ENCODE measurements around the gene ATP10B. TPM values are rescaled to one million over a fixed set of nuclear protein-coding genes. Genes with fewer than 3 reads are reported as not detected.

The ATP10B gene
- total and polyA plus RNA-seq, 2 of the 13 experiments (the other 11 are each of a cell fraction or from before 2014, with no cell fraction given): not detected

DNA sequence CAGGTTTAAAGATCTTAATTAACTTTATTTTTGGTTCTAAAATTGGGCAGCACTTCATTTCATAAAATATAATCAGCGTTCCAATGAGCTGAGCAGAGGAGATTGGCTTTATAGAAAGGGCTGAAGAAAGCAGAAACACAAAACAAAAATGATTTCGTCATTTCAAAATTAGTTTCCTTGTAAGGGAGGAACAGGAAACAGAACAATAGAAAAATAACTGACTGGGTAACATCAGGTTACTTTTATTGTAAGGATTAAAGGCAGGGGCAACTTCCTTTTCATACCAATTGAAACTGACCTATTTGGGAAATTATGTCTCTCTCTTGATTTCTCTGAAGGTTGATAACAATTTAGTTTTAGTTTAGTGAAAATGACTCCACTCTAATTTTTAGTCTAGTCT lies 157.1 kb downstream of the ATP10B start (continued):
- TF ChIP-seq, protein P1, sequence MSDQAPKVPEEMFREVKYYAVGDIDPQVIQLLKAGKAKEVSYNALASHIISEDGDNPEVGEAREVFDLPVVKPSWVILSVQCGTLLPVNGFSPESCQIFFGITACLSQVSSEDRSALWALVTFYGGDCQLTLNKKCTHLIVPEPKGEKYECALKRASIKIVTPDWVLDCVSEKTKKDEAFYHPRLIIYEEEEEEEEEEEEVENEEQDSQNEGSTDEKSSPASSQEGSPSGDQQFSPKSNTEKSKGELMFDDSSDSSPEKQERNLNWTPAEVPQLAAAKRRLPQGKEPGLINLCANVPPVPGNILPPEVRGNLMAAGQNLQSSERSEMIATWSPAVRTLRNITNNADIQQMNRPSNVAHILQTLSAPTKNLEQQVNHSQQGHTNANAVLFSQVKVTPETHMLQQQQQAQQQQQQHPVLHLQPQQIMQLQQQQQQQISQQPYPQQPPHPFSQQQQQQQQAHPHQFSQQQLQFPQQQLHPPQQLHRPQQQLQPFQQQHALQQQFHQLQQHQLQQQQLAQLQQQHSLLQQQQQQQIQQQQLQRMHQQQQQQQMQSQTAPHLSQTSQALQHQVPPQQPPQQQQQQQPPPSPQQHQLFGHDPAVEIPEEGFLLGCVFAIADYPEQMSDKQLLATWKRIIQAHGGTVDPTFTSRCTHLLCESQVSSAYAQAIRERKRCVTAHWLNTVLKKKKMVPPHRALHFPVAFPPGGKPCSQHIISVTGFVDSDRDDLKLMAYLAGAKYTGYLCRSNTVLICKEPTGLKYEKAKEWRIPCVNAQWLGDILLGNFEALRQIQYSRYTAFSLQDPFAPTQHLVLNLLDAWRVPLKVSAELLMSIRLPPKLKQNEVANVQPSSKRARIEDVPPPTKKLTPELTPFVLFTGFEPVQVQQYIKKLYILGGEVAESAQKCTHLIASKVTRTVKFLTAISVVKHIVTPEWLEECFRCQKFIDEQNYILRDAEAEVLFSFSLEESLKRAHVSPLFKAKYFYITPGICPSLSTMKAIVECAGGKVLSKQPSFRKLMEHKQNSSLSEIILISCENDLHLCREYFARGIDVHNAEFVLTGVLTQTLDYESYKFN (CRISPR knock-in tag; conservative IDR thresholded peaks at IDR 0.05): no peak

DNA sequence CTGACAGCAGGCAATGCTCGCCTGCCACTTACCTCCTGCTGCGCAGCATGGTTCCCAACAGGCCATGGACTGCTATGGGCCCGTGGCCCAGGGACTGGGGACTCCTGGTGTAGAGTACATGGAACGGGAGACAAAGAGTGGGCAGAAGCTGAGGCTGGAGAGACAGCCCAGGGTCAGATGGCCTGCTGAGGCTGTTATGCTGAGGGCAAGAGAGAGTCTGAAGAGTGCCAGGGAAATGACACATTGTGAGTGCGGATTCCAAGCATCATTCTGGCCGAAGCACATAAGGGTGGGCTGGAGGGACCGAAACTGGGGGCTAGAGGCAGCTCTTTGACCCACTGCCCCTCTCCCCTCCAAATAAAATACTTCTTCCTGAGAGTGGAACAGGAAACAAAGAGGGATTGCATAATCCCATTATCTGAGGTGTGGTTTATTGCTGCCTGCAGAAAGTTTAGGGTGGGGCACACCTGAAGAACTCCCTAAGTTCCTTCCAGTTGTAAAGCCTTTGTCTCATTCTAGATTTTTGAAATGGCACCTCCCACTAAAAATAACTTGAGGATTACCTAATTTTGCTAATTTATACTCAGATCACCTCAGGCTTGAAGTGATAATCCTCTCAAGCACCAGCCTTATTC lies 158.1 kb downstream of the ATP10B start:
- intact Hi-C loops (cut with micrococcal nuclease; ENCODE audit: unreplicated experiment): no loop called here
- H3K79me2 ChIP-seq (ENCODE audit: insufficient read depth, low read length): no peaks in the 10 kb centered on the region

More for the DNA sequence above, 158.1 kb downstream of the ATP10B start:
- Histone ChIP-seq H2AFZ (ENCODE audit: low read length) (no peak overlapping the region), H3K4me1 (ENCODE audit: insufficient read depth, low read length) (no peaks in the 10 kb centered on the region), H3K4me3 (replicated peaks in 1 of 3; ENCODE audit: insufficient read depth in 1 of 3, low read depth in 2 of 3, low read length in 3 of 3) (no peak overlapping the region), H3K36me3 (replicated peaks in 1 of 2; ENCODE audit: control insufficient read depth in 1 of 2, insufficient read depth in 2 of 2, low read length in 2 of 2) (no peaks in the 10 kb centered on the region), H3K27ac (ENCODE audit: extremely low read length, insufficient read depth, low read length) (no peak overlapping the region), H3K9ac (ENCODE audit: insufficient read depth, low read depth, low read length) (no peak overlapping the region), H3K4me2 (ENCODE audit: low read depth, low read length) (no peak overlapping the region), H3K9me3 (ENCODE audit: low read length) (no peaks in the 10 kb centered on the region), H3K27me3 (ENCODE audit: control insufficient read depth in 1 of 2, insufficient read depth in 2 of 2, low read length in 2 of 2) (no peaks in the 10 kb centered on the region), H4K20me1 (ENCODE audit: insufficient read depth, low read length) (no peaks in the 10 kb centered on the region)
- 12% methylated on average over 7 of the region's 7 CpGs for WGBS (ENCODE audit: low lambda C conversion rate)
- DNase-seq (ENCODE audit: low spot score) (no peak), ATAC-seq (no peak), FAIRE-seq (no peak)
- POLR2A ChIA-PET: no interaction called here
- TF ChIP-seq CEBPB (IDR thresholded peaks at IDR 0.05; ENCODE audit: borderline replicate concordance, low read depth, low read length) (peak; percentile 22; the same call in 1 of the 2 replicates), TFAP4 (IDR thresholded peaks at IDR 0.05; ENCODE audit: borderline replicate concordance, low read depth) (no peak), SIN3A (IDR thresholded peaks at IDR 0.05; ENCODE audit: borderline replicate concordance, low read depth, low read length) (no peak), THAP11 (CRISPR knock-in tag; IDR thresholded peaks at IDR 0.05) (no peak), PAWR (CRISPR knock-in tag; IDR thresholded peaks at IDR 0.05; ENCODE audit: borderline replicate concordance) (no peak)
- CTCF ChIA-PET (ENCODE audit: low intra/inter-chr PET ratio, low total read pairs): no interaction called here
- BruUV-seq (replicated peaks): no TSS peak
- in situ Hi-C loops (cut with HindIII; ENCODE audit: extremely low pct_ligation_motif_present, low pct_unique_long_range_greater_than_20kb): no loop called here
